HepG2 (cell line): Measurements from ENCODE around the gene KDM1B. TPM values are rescaled to one million over a fixed set of nuclear protein-coding genes. Genes with fewer than 3 reads are reported as not detected.

Experiments used
- ATAC-seq: fragments of 200-7000 bp; cut with Tn5 transposase; 3 replicates; pipeline ENCODE4 v1.9.1; 2020; ENCODE audit warnings: mild to moderate bottlenecking, moderate library complexity
- BruUV-seq: library from RNA; stranded (reverse); fragments of 400-500 nt; replicated peaks from 2 replicates; lab custom pipeline; 2021; lab: Mats Ljungman, UMichigan
- CTCF ChIA-PET: fragments of 300-600 bp; formaldehyde crosslinking; extraction: SDS; loops from one replicate; lab custom pipeline; 2021; ENCODE audit warnings: low total read pairs, inconsistent platforms, low intra/inter-chr PET ratio; lab: Yijun Ruan, JAX
- POLR2A ChIA-PET: fragments of 350-600 bp; sonication (Branson Sonifier 250); formaldehyde crosslinking; loops from one replicate; lab custom pipeline; 2020; ENCODE audit warnings: antibody characterized with exemption, inconsistent platforms; lab: Yijun Ruan, JAX
- DNase-seq: peaks from one replicate; pipeline ENCODE4 v3.0.0-alpha.2; 2015; ENCODE audit warnings: low spot score
- FAIRE-seq: peaks from 3 replicates; lab custom pipeline; 2011; peaks lifted over from hg19 to GRCh38; lab: Jason Lieb, UNC
- H2AFZ ChIP-seq: one replicate; pipeline ENCODE4 v1.6.1; 2011; ENCODE audit warnings: low read length, inconsistent platforms
- H3K27ac ChIP-seq: fragments of 300-600 bp; 3 replicates; pipeline ENCODE4 v1.8.0; 2011; ENCODE audit warnings: mixed run types, mild to moderate bottlenecking, mixed read lengths, low read length, inconsistent platforms; ENCODE audit not compliant: insufficient read depth; ENCODE audit errors: extremely low read length
- H3K27me3 ChIP-seq, 2 experiments: fragments of 200-600 bp in 1 of 2; 2 replicates in 1 of 2; 3 replicates in 1 of 2; pipeline versions ENCODE4 v1.6.0 to v1.8.0; 2011; ENCODE audit warnings: low read length in 2 of 2, mild to moderate bottlenecking in 2 of 2, moderate library complexity in 2 of 2, inconsistent platforms in 1 of 2; ENCODE audit not compliant: insufficient read depth in 2 of 2, control insufficient read depth in 1 of 2
- H3K36me3 ChIP-seq, 2 experiments: fragments of 200-600 bp in 1 of 2; replicated peaks in 1 of 2; 2 replicates in 1 of 2; 3 replicates in 1 of 2; pipeline versions ENCODE4 v1.5.1 to v1.8.0; 2011; ENCODE audit warnings: low read length in 2 of 2, inconsistent platforms in 1 of 2; ENCODE audit not compliant: insufficient read depth in 2 of 2, control insufficient read depth in 1 of 2
- H3K4me1 ChIP-seq: 2 replicates; pipeline ENCODE4 v1.5.1; 2012; ENCODE audit warnings: low read length, inconsistent platforms; ENCODE audit not compliant: insufficient read depth
- H3K4me2 ChIP-seq: 2 replicates; pipeline ENCODE4 v1.6.0; 2011; ENCODE audit warnings: low read depth, low read length, inconsistent platforms
- H3K4me3 ChIP-seq, 3 experiments: fragments of 200-600 bp in 1 of 3; sonication (generic), shearing (Covaris generic) in 1 of 3; replicated peaks in 1 of 3; 2 replicates each; pipeline ENCODE4 v1.5.1; 2011 to 2016; ENCODE audit warnings: low read length in 3 of 3, inconsistent platforms in 2 of 3, low read depth in 2 of 3, mild to moderate bottlenecking in 2 of 3, control low read depth in 1 of 3, mixed read lengths in 1 of 3; ENCODE audit not compliant: insufficient read depth in 1 of 3
- H3K79me2 ChIP-seq: one replicate; pipeline ENCODE4 v1.6.1; 2011; ENCODE audit warnings: low read length, inconsistent platforms; ENCODE audit not compliant: insufficient read depth
- H3K9ac ChIP-seq: 2 replicates; pipeline ENCODE4 v1.6.0; 2011; ENCODE audit warnings: mild to moderate bottlenecking, low read depth, low read length, inconsistent platforms; ENCODE audit not compliant: insufficient read depth
- H3K9me3 ChIP-seq: 2 replicates; pipeline ENCODE4 v1.5.1; 2012; ENCODE audit warnings: mild to moderate bottlenecking, low read length
- H4K20me1 ChIP-seq: 2 replicates; pipeline ENCODE4 v1.6.0; 2011; ENCODE audit warnings: inconsistent platforms, mild to moderate bottlenecking, low read length, moderate library complexity; ENCODE audit not compliant: insufficient read depth
- HDAC2 ChIP-seq: sonication (generic); formaldehyde crosslinking; IDR thresholded peaks from 2 replicates; pipeline ENCODE4 v1.4.0; 2020; ENCODE audit warnings: missing genetic modification reagents
- KDM5A ChIP-seq: fragments of 200-600 bp; sonication (generic); IDR thresholded peaks from 2 replicates; pipeline ENCODE4 v1.7.0; 2018; ENCODE audit warnings: antibody characterized with exemption, mild to moderate bottlenecking, low read length, borderline replicate concordance
- RBFOX2 ChIP-seq: fragments of 200-400 bp; formaldehyde crosslinking; IDR thresholded peaks from 2 replicates; pipeline ENCODE4 v1.6.1; 2017; ENCODE audit warnings: low read depth, mild to moderate bottlenecking, low read length
- TCF12 ChIP-seq, 2 experiments: fragments of 450-650 bp in 1 of 2; sonication (generic) in 1 of 2; formaldehyde crosslinking in 1 of 2; IDR thresholded peaks; 2 replicates each; pipeline versions ENCODE4 v1.6.1 to v1.8.0; 2017 to 2022; ENCODE audit warnings: antibody characterized with exemption in 1 of 2, mild to moderate bottlenecking in 1 of 2, missing genetic modification reagents in 1 of 2, moderate library complexity in 1 of 2
- ZNF670 ChIP-seq: sonication (generic); formaldehyde crosslinking; IDR thresholded peaks from 2 replicates; pipeline ENCODE4 v1.8.0; 2022; ENCODE audit warnings: mild to moderate bottlenecking, missing genetic modification reagents, borderline replicate concordance
- WGBS: methylation state at CpG from one replicate; pipeline ENCODE4 v1.1.6; 2017; ENCODE audit warnings: low lambda C conversion rate; 5-methylcytosine and 5-hydroxymethylcytosine counted together
- in situ Hi-C: cut with HindIII; loops from 2 replicates; pipeline ENCODE4 v1.10.0; 2017; ENCODE audit warnings: low pct_unique_long_range_greater_than_20kb; ENCODE audit not compliant: extremely low pct_ligation_motif_present
- intact Hi-C: fragments of 100-400 bp; cut with micrococcal nuclease; formaldehyde crosslinking; loops from one replicate; pipeline ENCODE4 v1.10.0; 2022; ENCODE audit not compliant: unreplicated experiment
- polyA plus RNA-seq, 8 experiments: library from polyadenylated mRNA; depleted of rRNA in 3 of 8; stranded (reverse) in 7 of 8; unstranded in 1 of 8; fragments of >200 nt; fragmentation: Illumina TruSeq in 4 of 8; extraction: Trizol in 4 of 8; gene quantifications; 2 replicates each; pipeline versions ENCODE4 v1.2.1 to v1.2.3, GENCODE V29; 2011 to 2016; ENCODE audit warnings: low read depth in 4 of 8, missing spikeins in 1 of 8, mixed read lengths in 1 of 8; ENCODE audit not compliant: insufficient read depth in 1 of 8
- total RNA-seq, 5 experiments: library from RNA; depleted of rRNA; stranded (reverse); fragments of >200 nt; fragmentation: Illumina TruSeq; extraction: Trizol; gene quantifications; 2 replicates each; pipeline ENCODE4 v1.2.3, GENCODE V29; 2016; ENCODE audit warnings: low read depth in 1 of 5
- TF ChIP-seq, protein P1 (sequence below): sonication (generic); formaldehyde crosslinking; IDR thresholded peaks from 2 replicates; pipeline ENCODE4 v1.5.1; 2020; ENCODE audit warnings: mild to moderate bottlenecking, missing genetic modification reagents, borderline replicate concordance

KDM1B gene
- total and polyA plus RNA-seq, 2 of the 13 experiments (the other 11 are each of a cell fraction or from before 2014, with no cell fraction given): 9.8 to 13.2 TPM

DNA sequence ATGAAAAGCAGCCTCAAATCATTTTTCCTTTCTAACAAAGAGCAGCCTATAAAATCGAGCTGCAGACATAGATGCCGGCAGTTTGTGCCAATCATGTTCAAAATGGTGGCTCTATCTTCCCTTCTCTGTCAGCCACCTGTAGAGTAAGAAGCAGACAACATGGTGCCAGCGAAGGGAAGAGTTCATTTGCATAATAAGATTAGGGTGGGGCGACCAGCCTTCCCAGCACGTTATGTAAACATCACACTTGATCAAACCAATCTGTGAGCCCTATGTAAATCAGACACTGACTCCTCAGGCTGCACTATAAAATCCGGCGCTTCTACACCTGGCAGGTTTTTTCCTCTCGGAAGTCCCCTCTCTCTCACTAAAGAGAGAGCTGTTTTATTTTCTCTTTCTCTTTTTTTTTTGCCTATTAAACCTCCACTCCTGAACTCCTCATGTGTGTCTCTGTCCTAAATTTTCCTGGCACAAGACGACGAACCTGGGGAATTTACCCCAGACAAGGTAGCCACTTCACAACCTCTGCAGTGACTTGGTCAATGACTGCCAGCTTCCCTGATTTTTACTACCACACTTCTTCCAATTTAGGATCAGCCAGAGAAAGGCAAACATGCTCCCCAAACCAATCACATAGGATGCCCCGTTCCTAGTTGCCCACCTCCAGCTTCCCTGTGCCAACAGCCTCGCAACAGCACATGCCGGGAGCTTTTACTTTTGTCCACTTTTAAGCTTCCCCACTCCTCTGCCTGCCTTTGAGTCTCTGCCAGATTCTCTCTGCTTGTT lies 13.2 kb upstream of the KDM1B start:
- ChIA-PET CTCF (no interaction called here), POLR2A (interaction anchor here (1.4 kb wide), 1 partner anchor 13 kb away, joined by 5 read pairs; the partner anchor contains the start of genes KDM1B and TPMT)
- Histone ChIP-seq H3K4me2 (no peak overlapping the region), H3K27ac (no peak overlapping the region), H3K36me3 (peaks cover 5 to 24% of the 10 kb centered on the region in 2 experiments; a peak in 4 of 5 replicates), H3K9ac (no peak overlapping the region), H3K79me2 (no peaks in the 10 kb centered on the region), H2AFZ (no peak overlapping the region), H3K4me1 (peaks cover 17% of the 10 kb centered on the region), H3K27me3 (no peaks in the 10 kb centered on the region), H3K9me3 (no peaks in the 10 kb centered on the region), H3K4me3 (no peak overlapping the region), H4K20me1 (no peaks in the 10 kb centered on the region)
- FAIRE-seq: no peak
- in situ Hi-C loops: no loop called here
- intact Hi-C loops: no loop called here
- no peak for TF ChIP-seq RBFOX2
- no peak for TF ChIP-seq TCF12 (IDR thresholded peaks at IDR 0.05)
- TF ChIP-seq TCF12 (CRISPR knock-in tag; IDR thresholded peaks at IDR 0.05): no peak
- TF ChIP-seq HDAC2 (CRISPR knock-in tag): no peak
- TF ChIP-seq, protein P1, sequence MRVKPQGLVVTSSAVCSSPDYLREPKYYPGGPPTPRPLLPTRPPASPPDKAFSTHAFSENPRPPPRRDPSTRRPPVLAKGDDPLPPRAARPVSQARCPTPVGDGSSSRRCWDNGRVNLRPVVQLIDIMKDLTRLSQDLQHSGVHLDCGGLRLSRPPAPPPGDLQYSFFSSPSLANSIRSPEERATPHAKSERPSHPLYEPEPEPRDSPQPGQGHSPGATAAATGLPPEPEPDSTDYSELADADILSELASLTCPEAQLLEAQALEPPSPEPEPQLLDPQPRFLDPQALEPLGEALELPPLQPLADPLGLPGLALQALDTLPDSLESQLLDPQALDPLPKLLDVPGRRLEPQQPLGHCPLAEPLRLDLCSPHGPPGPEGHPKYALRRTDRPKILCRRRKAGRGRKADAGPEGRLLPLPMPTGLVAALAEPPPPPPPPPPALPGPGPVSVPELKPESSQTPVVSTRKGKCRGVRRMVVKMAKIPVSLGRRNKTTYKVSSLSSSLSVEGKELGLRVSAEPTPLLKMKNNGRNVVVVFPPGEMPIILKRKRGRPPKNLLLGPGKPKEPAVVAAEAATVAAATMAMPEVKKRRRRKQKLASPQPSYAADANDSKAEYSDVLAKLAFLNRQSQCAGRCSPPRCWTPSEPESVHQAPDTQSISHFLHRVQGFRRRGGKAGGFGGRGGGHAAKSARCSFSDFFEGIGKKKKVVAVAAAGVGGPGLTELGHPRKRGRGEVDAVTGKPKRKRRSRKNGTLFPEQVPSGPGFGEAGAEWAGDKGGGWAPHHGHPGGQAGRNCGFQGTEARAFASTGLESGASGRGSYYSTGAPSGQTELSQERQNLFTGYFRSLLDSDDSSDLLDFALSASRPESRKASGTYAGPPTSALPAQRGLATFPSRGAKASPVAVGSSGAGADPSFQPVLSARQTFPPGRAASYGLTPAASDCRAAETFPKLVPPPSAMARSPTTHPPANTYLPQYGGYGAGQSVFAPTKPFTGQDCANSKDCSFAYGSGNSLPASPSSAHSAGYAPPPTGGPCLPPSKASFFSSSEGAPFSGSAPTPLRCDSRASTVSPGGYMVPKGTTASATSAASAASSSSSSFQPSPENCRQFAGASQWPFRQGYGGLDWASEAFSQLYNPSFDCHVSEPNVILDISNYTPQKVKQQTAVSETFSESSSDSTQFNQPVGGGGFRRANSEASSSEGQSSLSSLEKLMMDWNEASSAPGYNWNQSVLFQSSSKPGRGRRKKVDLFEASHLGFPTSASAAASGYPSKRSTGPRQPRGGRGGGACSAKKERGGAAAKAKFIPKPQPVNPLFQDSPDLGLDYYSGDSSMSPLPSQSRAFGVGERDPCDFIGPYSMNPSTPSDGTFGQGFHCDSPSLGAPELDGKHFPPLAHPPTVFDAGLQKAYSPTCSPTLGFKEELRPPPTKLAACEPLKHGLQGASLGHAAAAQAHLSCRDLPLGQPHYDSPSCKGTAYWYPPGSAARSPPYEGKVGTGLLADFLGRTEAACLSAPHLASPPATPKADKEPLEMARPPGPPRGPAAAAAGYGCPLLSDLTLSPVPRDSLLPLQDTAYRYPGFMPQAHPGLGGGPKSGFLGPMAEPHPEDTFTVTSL (CRISPR knock-in tag): no peak
- no peak for TF ChIP-seq ZNF670 (CRISPR knock-in tag)
- no peak for TF ChIP-seq KDM5A
- 93% methylated on average over 13 of the region's 13 CpGs for WGBS
- no TSS peak for BruUV-seq
- ATAC-seq: no peak
- DNase-seq: no peak
